Heart left ventricle (tissue), 16 donors: ENCODE measurements around the gene CLEC4D. TPM values are rescaled to one million over a fixed set of nuclear protein-coding genes. Genes with fewer than 3 reads are reported as not detected.
"Not testable (repeated sequence)": the region's sequence is repeated elsewhere in the genome, so short reads cannot be mapped to it uniquely, and the experiment has no call there.

Source experiments
- ATAC-seq, 4 donors: fragments of 200-7000 bp; cut with Tn5 transposase; one replicate each; pipeline ENCODE4 v1.9.1; 2020 to 2022; ENCODE audit warnings: moderate library complexity in 4 of 4, mild to moderate bottlenecking in 3 of 4, moderate number of reproducible peaks in 1 of 4
- DNase-seq, 5 donors: peaks; one replicate each; pipeline ENCODE4 v3.0.0-alpha.2; 2020
- H3K27ac ChIP-seq, 12 donors: fragments of 200-600 bp; sonication (generic) in 4 of 12; one replicate each; pipeline versions ENCODE4 v1.5.0 to v1.8.0; 2016 to 2022; ENCODE audit warnings: mild to moderate bottlenecking in 2 of 12
- H3K27me3 ChIP-seq, 9 donors: fragments of 200-600 bp; sonication (generic) in 2 of 9; one replicate each; pipeline versions ENCODE4 v1.5.1 to v1.8.0; 2016 to 2022; ENCODE audit warnings: mild to moderate bottlenecking in 3 of 9
- H3K36me3 ChIP-seq, 9 donors: fragments of 200-600 bp; sonication (generic) in 2 of 9; one replicate each; pipeline versions ENCODE4 v1.5.0 to v1.8.0; 2018 to 2022; ENCODE audit warnings: mild to moderate bottlenecking in 2 of 9
- H3K4me1 ChIP-seq, 12 donors: fragments of 200-600 bp; sonication (generic) in 4 of 12; one replicate each; pipeline versions ENCODE4 v1.5.0 to v1.8.0; 2016 to 2022; ENCODE audit warnings: mild to moderate bottlenecking in 3 of 12
- H3K4me3 ChIP-seq, 12 donors: fragments of 200-600 bp; sonication (generic) in 4 of 12; one replicate each; pipeline versions ENCODE4 v1.5.0 to v1.8.0; 2017 to 2022; ENCODE audit warnings: mild to moderate bottlenecking in 9 of 12, moderate library complexity in 4 of 12
- H3K9me3 ChIP-seq, 12 donors: fragments of 200-600 bp; sonication (generic) in 4 of 12; one replicate each; pipeline versions ENCODE4 v1.5.0 to v1.8.0; 2016 to 2022; ENCODE audit warnings: mild to moderate bottlenecking in 1 of 12
- CTCF ChIP-seq, 12 donors: fragments of 200-600 bp; sonication (generic) in 4 of 12; IDR thresholded peaks; one replicate each; pipeline versions ENCODE4 v1.5.0 to v1.8.0; 2018 to 2022; ENCODE audit warnings: antibody characterized with exemption in 12 of 12, mild to moderate bottlenecking in 5 of 12
- POLR2A ChIP-seq, 2 donors: fragments of 450-650 bp; IDR thresholded peaks; one replicate each; pipeline ENCODE4 v1.6.1; 2017; ENCODE audit warnings: antibody characterized with exemption in 2 of 2, mild to moderate bottlenecking in 2 of 2, moderate library complexity in 2 of 2
- WGBS, 4 donors: extraction: QIAGEN DNeasy Blood & Tissue Kit in 2 of 4; methylation state at CpG; one replicate each; pipeline versions ENCODE4 v1.1.5 to v1.1.7; 2013 to 2018; 5-methylcytosine and 5-hydroxymethylcytosine counted together
- intact Hi-C, 10 donors: fragments of 100-400 bp; cut with DNase I; formaldehyde crosslinking; loops; one replicate each; pipeline versions ENCODE4 v1.11.1 to v1.14.2; 2022
- polyA plus RNA-seq, 2 donors: library from polyadenylated mRNA; stranded (reverse); fragments of 200-250 nt; gene quantifications; one replicate each; pipeline ENCODE4 v1.2.3, GENCODE V29; 2013
- total RNA-seq, 9 donors: library from RNA; depleted of rRNA in 2 of 9; stranded (reverse); fragments of >200 nt in 2 of 9; fragmentation: NEBNext Ultra II Directional in 3 of 9; extraction: Animal tissue kit (Norgen Biotek cat#: 25700) in 3 of 9; gene quantifications; one replicate each; pipeline versions ENCODE4 v1.1.0 to v1.2.4, GENCODE V29; 2016 to 2023
- donor health status: ischemic (EF 13 %, LVEDD 7.1; RV severe dilation, severe dysfunction).
- donor health status: healthy with polysubstance abuse.
- donor health status: DM: no; HTN: yes; CAD: no.
- donor health status: DM: no; HTN: no; CAD: no.
- donor health status: ischemic (EF 25% LVEDD 6.9; RV normal size, moderate dysfunction).
- donor health status: ischemic (EF 25% LVEDD 5.7; RV mildly dilated, moderate dysfunction).
- donor health status: healthy.
- donor health status: DM: yes; HTN: yes; CAD: no.
- donor health status: ischemic (EF 35%, LVEDD 5.7; RV mildly dilated, moderate dysfunction).
- donor health status: nonischemic (EF 11% LVEDD 7.7; RV severe dilation, severe dysfunction).
- donor health status: DM: yes; HTN: yes; CAD: no.
- donor health status: PGD.
- donor health status: ischemic (EF 29% LVEDD 5.4; RV normal size, mild dysfunction).
- donor health status: nonischemic (EF 23%, LVEDD 6.1; RV moderate dilation, normal function).

CLEC4D gene
- total and polyA plus RNA-seq, 11 donors: 0.10 to 0.72 (median 0.30) TPM; not detected in 5

GRCh38 chr12:8493084-8493483, 20.2 kb upstream of the CLEC4D start:
- peak; percentile 37 to 84 (median 62) for ATAC-seq
- H3K27ac ChIP-seq: peak overlapping the region in 1 of 12 donors; percentile 60
- 30 to 69% (median 33%) methylated on average over 1 to 2 of the region's 2 CpGs for WGBS, 4 donors
- intact Hi-C loops: no loop called here
- peaks cover 0 to 3% (median 0%) of the 10 kb centered on the region in 12 donors for H3K9me3 ChIP-seq
- no peak for DNase-seq
- no peaks in the 10 kb centered on the region for H3K36me3 ChIP-seq
- H3K4me1 ChIP-seq: peaks cover 0 to 16% (median 0%) of the 10 kb centered on the region in 12 donors
- TF ChIP-seq CTCF (IDR thresholded peaks at IDR 0.05) (no peak), POLR2A (IDR thresholded peaks at IDR 0.05) (no peak)
- H3K27me3 ChIP-seq: peaks cover 0 to 6% (median 0%) of the 10 kb centered on the region in 9 donors
- H3K4me3 ChIP-seq: no peak overlapping the region

- ATAC-seq, H3K27ac ChIP-seq, H3K4me3 ChIP-seq, H3K36me3 ChIP-seq, intact Hi-C loops, DNase-seq, H3K9me3 ChIP-seq: not testable (repeated sequence)
- peaks cover 0 to 11% (median 0%) of the 10 kb centered on the region in 9 donors for H3K27me3 ChIP-seq
- peaks cover 0 to 16% (median 0%) of the 10 kb centered on the region in 12 donors for H3K4me1 ChIP-seq
- 78 to 92% (median 83%) methylated on average over 4 of the region's 4 CpGs for WGBS, 4 donors
Observed at GRCh38 chr12:8495671-8496070, 17.6 kb upstream of the CLEC4D start.

- DNase-seq, ATAC-seq, H3K27ac ChIP-seq, H3K9me3 ChIP-seq, H3K36me3 ChIP-seq, H3K4me3 ChIP-seq, intact Hi-C loops: not testable (repeated sequence)
- Histone ChIP-seq H3K4me1 (peaks cover 0 to 16% (median 0%) of the 10 kb centered on the region in 12 donors), H3K27me3 (peaks cover 0 to 11% (median 0%) of the 10 kb centered on the region in 9 donors)
- WGBS, 4 donors: 42 to 55% (median 52%) methylated on average over 7 of the region's 7 CpGs
Observed at GRCh38 chr12:8496074-8496473, 17.2 kb upstream of the CLEC4D start.

GRCh38 chr12:8499616-8500015, 13.7 kb upstream of the CLEC4D start:
- ATAC-seq: no peak
- Histone ChIP-seq H3K9me3 (no peaks in the 10 kb centered on the region), H3K36me3 (no peaks in the 10 kb centered on the region), H3K4me3 (no peak overlapping the region), H3K27me3 (peaks cover 0 to 11% (median 0%) of the 10 kb centered on the region in 9 donors), H3K27ac (no peak overlapping the region), H3K4me1 (no peaks in the 10 kb centered on the region)
- TF ChIP-seq CTCF (IDR thresholded peaks at IDR 0.05) (no peak), POLR2A (IDR thresholded peaks at IDR 0.05) (no peak)
- WGBS, 4 donors: 31 to 49% (median 40%) methylated on average over 4 of the region's 4 CpGs
- no peak for DNase-seq
- intact Hi-C loops: no loop called here

GRCh38 chr12:8501720-8502119, 11.6 kb upstream of the CLEC4D start:
- Histone ChIP-seq H3K27me3 (peaks cover 0 to 5% (median 0%) of the 10 kb centered on the region in 9 donors), H3K36me3 (no peaks in the 10 kb centered on the region), H3K9me3 (no peaks in the 10 kb centered on the region), H3K27ac (no peak overlapping the region), H3K4me3 (no peak overlapping the region), H3K4me1 (no peaks in the 10 kb centered on the region)
- DNase-seq (no peak), ATAC-seq (no peak)
- intact Hi-C loops: no loop called here
- TF ChIP-seq CTCF (IDR thresholded peaks at IDR 0.05) (no peak), POLR2A (IDR thresholded peaks at IDR 0.05) (no peak)
- 63 to 68% (median 66%) methylated on average over 3 of the region's 3 CpGs for WGBS, 4 donors
